ENCODE results near the gene CCDC40.

GRCh38 chr17:80058311-80058955 is 22.0 kb downstream of the CCDC40 start:
- TF ChIP-seq, protein P1, sequence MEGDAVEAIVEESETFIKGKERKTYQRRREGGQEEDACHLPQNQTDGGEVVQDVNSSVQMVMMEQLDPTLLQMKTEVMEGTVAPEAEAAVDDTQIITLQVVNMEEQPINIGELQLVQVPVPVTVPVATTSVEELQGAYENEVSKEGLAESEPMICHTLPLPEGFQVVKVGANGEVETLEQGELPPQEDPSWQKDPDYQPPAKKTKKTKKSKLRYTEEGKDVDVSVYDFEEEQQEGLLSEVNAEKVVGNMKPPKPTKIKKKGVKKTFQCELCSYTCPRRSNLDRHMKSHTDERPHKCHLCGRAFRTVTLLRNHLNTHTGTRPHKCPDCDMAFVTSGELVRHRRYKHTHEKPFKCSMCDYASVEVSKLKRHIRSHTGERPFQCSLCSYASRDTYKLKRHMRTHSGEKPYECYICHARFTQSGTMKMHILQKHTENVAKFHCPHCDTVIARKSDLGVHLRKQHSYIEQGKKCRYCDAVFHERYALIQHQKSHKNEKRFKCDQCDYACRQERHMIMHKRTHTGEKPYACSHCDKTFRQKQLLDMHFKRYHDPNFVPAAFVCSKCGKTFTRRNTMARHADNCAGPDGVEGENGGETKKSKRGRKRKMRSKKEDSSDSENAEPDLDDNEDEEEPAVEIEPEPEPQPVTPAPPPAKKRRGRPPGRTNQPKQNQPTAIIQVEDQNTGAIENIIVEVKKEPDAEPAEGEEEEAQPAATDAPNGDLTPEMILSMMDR (IDR thresholded peaks at IDR 0.05), result no peak
- TF ChIP-seq POLR2A (IDR thresholded peaks at IDR 0.05), result no peak
